Cardiac septum (tissue), 1 donor: ENCODE results near the gene AMD1. TPM values are rescaled to one million over a fixed set of nuclear protein-coding genes. Genes with fewer than 3 reads are reported as not detected.
"Not testable (repeated sequence)": the region's sequence is repeated elsewhere in the genome, so short reads cannot be mapped to it uniquely, and the experiment has no call there.

ENCODE experiments used
- DNase-seq: peaks from one replicate; pipeline ENCODE4 v3.0.0-alpha.2; 2020; ENCODE audit warnings: low spot score
- intact Hi-C: fragments of 100-400 bp; cut with DNase I; formaldehyde crosslinking; loops from one replicate; pipeline ENCODE4 v1.14.0; 2022
- long read RNA-seq: library from polyadenylated mRNA; unstranded; transcript quantifications from one replicate; pipeline ENCODE4 v2.0.0, GENCODE V29; 2021
- total RNA-seq: library from RNA; stranded (reverse); fragmentation: NEBNext Ultra II Directional; extraction: Animal tissue kit (Norgen Biotek cat#: 25700); gene quantifications from one replicate; pipeline ENCODE4 v1.2.1, GENCODE V29; 2021
- donor health status: DM: no; HTN: no; CAD: no.

Gene AMD1
- 46.0 TPM for total RNA-seq
- long read RNA-seq, full-length matches to known transcripts, result 47 of 50 reads
- long read RNA-seq, partial matches to known transcripts, result 1 of 50 reads
- long read RNA-seq, other reads (novel, unspliced or antisense), result 2 of 50 reads

GRCh38 chr6:110873981-110874879 is at the start of gene AMD1:
TSS of gene AMD1 (plus strand) at chr6:110874785. CDS start at chr6:110875106, 321 bp downstream.
- intact Hi-C loops, result loop anchor here (1.0 to 10.0 kb wide), 3 partner anchors 59 to 191 kb away; partner anchors contain the start of genes CDK19 and RPF2
- DNase-seq, result peak; percentile 99

- intact Hi-C loops, result no loop called here
- DNase-seq, result no peak
Measured at GRCh38 chr6:110826236-110827129, 48.1 kb upstream of the AMD1 start.

GRCh38 chr6:110828396-110828795 is 46.2 kb upstream of the AMD1 start:
- DNase-seq, result no peak
- intact Hi-C loops, result no loop called here

GRCh38 chr6:110831405-110831804 is 43.2 kb upstream of the AMD1 start:
- intact Hi-C loops, result no loop called here

GRCh38 chr6:110833831-110834230 is 40.8 kb upstream of the AMD1 start:
- intact Hi-C loops, result no loop called here
- no peak for DNase-seq

More at GRCh38 chr6:110831405-110831804, 43.2 kb upstream of the AMD1 start:
- DNase-seq, result no peak

GRCh38 chr6:110835751-110836150 is 38.8 kb upstream of the AMD1 start:
- DNase-seq, intact Hi-C loops: not testable (repeated sequence)

GRCh38 chr6:110841266-110841665 is 33.3 kb upstream of the AMD1 start:
- intact Hi-C loops, result no loop called here
- DNase-seq, result no peak

- intact Hi-C loops, result no loop called here
- DNase-seq, result no peak
Measured at GRCh38 chr6:110849781-110850180, 24.8 kb upstream of the AMD1 start.

- intact Hi-C loops, result no loop called here
Measured at GRCh38 chr6:110852773-110853172, 21.8 kb upstream of the AMD1 start.

GRCh38 chr6:110853754-110854477 is 20.7 kb upstream of the AMD1 start:
- no peak for DNase-seq
- intact Hi-C loops, result no loop called here

More at GRCh38 chr6:110852773-110853172, 21.8 kb upstream of the AMD1 start:
- no peak for DNase-seq

GRCh38 chr6:110856296-110856695 is 18.3 kb upstream of the AMD1 start:
- DNase-seq, result no peak
- intact Hi-C loops, result no loop called here

GRCh38 chr6:110858016-110858415 is 16.6 kb upstream of the AMD1 start:
- no peak for DNase-seq
- intact Hi-C loops, result no loop called here

- intact Hi-C loops, result no loop called here
- DNase-seq, result no peak
Measured at GRCh38 chr6:110858562-110859214, 15.9 kb upstream of the AMD1 start.

GRCh38 chr6:110859335-110859792 is 15.2 kb upstream of the AMD1 start:
- intact Hi-C loops, result no loop called here
- DNase-seq, result no peak

- DNase-seq, result no peak
- intact Hi-C loops, result no loop called here
Measured at GRCh38 chr6:110864824-110865223, 9.8 kb upstream of the AMD1 start.

GRCh38 chr6:110874880-110875547 is 429 bp downstream of the AMD1 start:
- intact Hi-C loops, result loop anchor here (1.0 to 10.0 kb wide), 6 partner anchors 60 to 348 kb away; partner anchors contain the start of genes CDK19, GTF3C6 and RPF2
- DNase-seq, result peak; percentile 80

- intact Hi-C loops, result loop anchor here (2.0 to 10.0 kb wide), 5 partner anchors 82 to 348 kb away; partner anchors contain the start of genes GTF3C6 and RPF2
- DNase-seq, result peak; percentile 77
Measured at GRCh38 chr6:110875548-110876169, 1.1 kb downstream of the AMD1 start.
